ENCODE results near the gene AOX1.

AOX1 gene

GRCh38 chr2:200585730-200586643 is at the start of gene AOX1:
TSS of gene AOX1 (plus strand) at chr2:200586014. CDS start at chr2:200586109, 95 bp downstream.
- CTCF ChIA-PET = interaction anchor here (0.7 to 1.6 kb wide), 7 partner anchors 9 to 592 kb away, joined by 3 to 4 read pairs (median 3); no protein-coding TSS in a partner anchor

GRCh38 chr2:200538139-200538538 is 47.7 kb upstream of the AOX1 start:
- peaks cover 27 to 77% of the 10 kb centered on the region in 2 experiments for H3K36me3 ChIP-seq (ENCODE audit: control insufficient read depth in 2 of 2, insufficient read depth in 1 of 2, low read length in 2 of 2)
- H3K27ac ChIP-seq (ENCODE audit: extremely low read depth, low read depth, low read length) = no peak overlapping the region
- H3K9me3 ChIP-seq (ENCODE audit: control insufficient read depth, insufficient read depth, low read depth, low read length) = no peaks in the 10 kb centered on the region
- H3K4me1 ChIP-seq (ENCODE audit: control insufficient read depth, insufficient read depth, low read length) = no peaks in the 10 kb centered on the region
- no peak overlapping the region for H3K4me3 ChIP-seq (ENCODE audit: low read depth, low read length)
- POLR2A ChIA-PET = no interaction called here
- CTCF ChIA-PET = interaction anchor here (0.7 kb wide), 1 partner anchor 170 kb away, joined by 4 read pairs; no protein-coding TSS in a partner anchor
- TF ChIP-seq ATF2 (tag by site-specific recombination; IDR thresholded peaks at IDR 0.05; ENCODE audit: low read depth) (no peak), ZXDB (tag by site-specific recombination; IDR thresholded peaks at IDR 0.05) (no peak), ZNF274 (IDR thresholded peaks at IDR 0.05; ENCODE audit: low read length) (no peak), ZNF274 (tag by site-specific recombination; IDR thresholded peaks at IDR 0.05; ENCODE audit: borderline replicate concordance) (no peak), ZNF324 (tag by site-specific recombination; IDR thresholded peaks at IDR 0.05) (no peak), TCF7L2 (IDR thresholded peaks at IDR 0.05; ENCODE audit: borderline replicate concordance, low read depth, low read length) (no peak), ZNF48 (tag by site-specific recombination; IDR thresholded peaks at IDR 0.05) (no peak), ZNF449 (tag by site-specific recombination; IDR thresholded peaks at IDR 0.05) (no peak), ZNF138 (tag by site-specific recombination; IDR thresholded peaks at IDR 0.05; ENCODE audit: borderline replicate concordance) (no peak), ZNF146 (tag by site-specific recombination; IDR thresholded peaks at IDR 0.05) (no peak)

More at GRCh38 chr2:200585730-200586643, at the start of gene AOX1:
- POLR2A ChIA-PET = no interaction called here
- Histone ChIP-seq H3K4me1 (ENCODE audit: control insufficient read depth, insufficient read depth, low read length) (no peaks in the 10 kb centered on the region), H3K9me3 (ENCODE audit: control insufficient read depth, insufficient read depth, low read depth, low read length) (no peaks in the 10 kb centered on the region), H3K36me3 (ENCODE audit: control insufficient read depth in 2 of 2, insufficient read depth in 1 of 2, low read length in 2 of 2) (peaks cover 0 to 4% of the 10 kb centered on the region in 2 experiments; a peak in 1 of 3 replicates), H3K4me3 (ENCODE audit: low read depth, low read length) (peak within 1 kb of the TSS; percentile 1), H3K27ac (ENCODE audit: extremely low read depth, low read depth, low read length) (no peak within 1 kb of the TSS)
- TF ChIP-seq ZXDB (tag by site-specific recombination; IDR thresholded peaks at IDR 0.05) (no peak), ZNF670 (tag by site-specific recombination; IDR thresholded peaks at IDR 0.05; ENCODE audit: low read depth) (no peak), ZNF513 (tag by site-specific recombination; IDR thresholded peaks at IDR 0.05) (peak; percentile 22; the same call in 1 of the 2 replicates), ZNF423 (tag by site-specific recombination; IDR thresholded peaks at IDR 0.05) (no peak), ZNF501 (tag by site-specific recombination; IDR thresholded peaks at IDR 0.05) (no peak), ZNF48 (tag by site-specific recombination; IDR thresholded peaks at IDR 0.05) (no peak), ZFHX2 (tag by site-specific recombination; conservative IDR thresholded peaks at IDR 0.05) (0 out of 2 replicates have a peak, but pooled peaks have one; percentile 16), TSHZ1 (tag by site-specific recombination; IDR thresholded peaks at IDR 0.05; ENCODE audit: borderline replicate concordance) (no peak), ZNF488 (tag by site-specific recombination; IDR thresholded peaks at IDR 0.05) (no peak)
